ENCODE results near the gene SQSTM1. TPM values are rescaled to one million over a fixed set of nuclear protein-coding genes. Genes with fewer than 3 reads are reported as not detected.

SQSTM1 gene
- total and polyA plus RNA-seq, 9 of the 15 experiments (the other 6 are each of a cell fraction or from before 2014, with no cell fraction given): 5.6 to 148 (median 64.0) TPM

GRCh38 chr5:179836225-179837019, 15.7 kb downstream of the SQSTM1 start (continued):
- TF ChIP-seq ATF3 (IDR thresholded peaks at IDR 0.05): peak; percentile 80
- TF ChIP-seq ATF3 (CRISPR knock-in tag; conservative IDR thresholded peaks at IDR 0.05): peak; percentile 72; the same call in 1 of the 2 replicates
- 0 out of 2 replicates have a peak, but pooled peaks have one; percentile 6 for TF ChIP-seq CGGBP1 (CRISPR knock-in tag; IDR thresholded peaks at IDR 0.05)
- peak; percentile 27; the same call in 1 of the 2 replicates for TF ChIP-seq NCOA1 (IDR thresholded peaks at IDR 0.05; ENCODE audit: low read depth)
- no peak for TF ChIP-seq ZNF311 (CRISPR knock-in tag; IDR thresholded peaks at IDR 0.05)
- TF ChIP-seq ZNF764 (CRISPR knock-in tag; IDR thresholded peaks at IDR 0.05; ENCODE audit: low read depth): peak; percentile 96
- 0 out of 4 replicates have a peak, but pooled peaks of 1 of the 2 experiments have one; percentile 35 for TF ChIP-seq MNT (conservative IDR thresholded peaks at IDR 0.05)
- no peak for TF ChIP-seq TRIM24 (IDR thresholded peaks at IDR 0.05)
- TF ChIP-seq ZNF318 (IDR thresholded peaks at IDR 0.05; ENCODE audit: borderline replicate concordance in 1 of 2, low read depth in 1 of 2): peak in 1 of 2 experiments; percentile 93; a peak in 2 of 4 replicates
- peak; percentile 33 for TF ChIP-seq HMGN3 (IDR thresholded peaks at IDR 0.05; ENCODE audit: borderline replicate concordance, extremely low read depth, insufficient read length, low read depth, low read length)
- peak; percentile 78 for TF ChIP-seq JUND (IDR thresholded peaks at IDR 0.05; ENCODE audit: borderline replicate concordance, low read depth, low read length)
- peak; percentile 84 for TF ChIP-seq JUND (tag; IDR thresholded peaks at IDR 0.05; ENCODE audit: borderline replicate concordance, low read depth, low read length)
- TF ChIP-seq CREM (IDR thresholded peaks at IDR 0.05; ENCODE audit: low read depth): peak; percentile 28; the same call in 1 of the 2 replicates
- TF ChIP-seq JUN (IDR thresholded peaks at IDR 0.05; ENCODE audit: borderline replicate concordance, low read depth, low read length): peak; percentile 74; the same call in 1 of the 2 replicates
- TF ChIP-seq JUN (CRISPR knock-in tag; IDR thresholded peaks at IDR 0.05; ENCODE audit: borderline replicate concordance): no peak
- TF ChIP-seq POLR2A (conservative IDR thresholded peaks at IDR 0.05): peak; percentile 73
- TF ChIP-seq TAL1 (IDR thresholded peaks at IDR 0.05): 0 out of 2 replicates have a peak, but pooled peaks have one; percentile 7

Data from K562 (cell line).